ENCODE results near the gene KIF16B. TPM values are rescaled to one million over a fixed set of nuclear protein-coding genes. Genes with fewer than 3 reads are reported as not detected.

Gene KIF16B
- total RNA-seq, 1 donor from 2014 or later: 33.1 TPM

DNA sequence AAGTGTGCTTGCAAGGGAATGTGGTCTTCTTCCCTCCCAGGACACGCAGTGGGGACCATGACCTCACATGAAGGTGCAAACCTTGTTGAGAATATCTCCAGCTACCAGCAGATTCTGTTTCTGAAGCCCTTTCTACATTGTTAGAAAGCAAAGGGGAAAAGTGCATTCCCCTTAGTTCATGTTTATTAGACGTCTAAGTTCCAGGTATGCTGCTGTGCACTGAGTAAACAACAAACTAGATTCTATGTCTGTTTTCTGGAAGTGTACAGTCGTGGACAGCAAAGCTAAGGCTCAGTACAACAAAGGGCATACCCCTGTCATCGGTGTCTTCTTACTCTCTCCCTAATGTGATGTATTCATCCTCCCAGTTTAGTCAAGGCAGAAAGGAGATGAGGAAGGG, 178.5 kb downstream of the KIF16B start:
- no peak for DNase-seq

DNA sequence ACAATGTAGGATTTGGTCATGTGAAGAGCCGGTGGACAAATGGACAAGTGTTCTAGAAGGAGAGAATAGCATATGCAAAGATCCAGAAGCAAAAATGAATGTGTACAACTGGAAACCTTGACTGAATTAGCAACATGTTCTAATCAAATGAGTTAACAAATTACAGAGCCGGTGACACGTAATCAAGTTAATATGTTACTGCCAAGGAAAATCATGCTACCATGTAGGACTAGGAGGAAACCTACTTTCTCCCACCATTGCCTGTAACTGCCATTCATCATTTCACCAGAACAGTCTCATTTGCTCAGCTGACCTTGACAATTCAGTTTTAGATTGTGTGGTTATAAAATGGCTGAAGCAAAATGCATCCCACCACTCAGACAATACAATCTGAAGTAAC, 179.4 kb downstream of the KIF16B start:
- no peak for DNase-seq

DNA sequence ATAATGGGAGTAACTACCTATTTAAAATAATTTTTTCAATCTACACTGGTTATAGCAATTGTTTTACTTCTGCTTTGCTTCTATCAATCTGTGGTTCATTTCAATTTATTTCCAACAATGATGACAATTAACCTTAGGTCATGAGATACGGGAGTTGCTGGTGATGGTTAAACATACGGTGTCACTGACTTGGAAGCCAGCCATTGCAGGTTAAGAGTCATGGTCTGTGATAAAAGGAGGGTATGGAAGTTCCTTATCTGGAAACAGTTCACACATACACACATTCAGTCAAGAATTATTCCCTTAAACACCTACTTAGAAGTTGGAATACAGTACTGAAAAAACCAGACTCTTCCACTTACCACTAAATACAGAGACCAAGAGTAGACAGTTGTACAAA, 180.0 kb downstream of the KIF16B start:
- no peak for DNase-seq

DNA sequence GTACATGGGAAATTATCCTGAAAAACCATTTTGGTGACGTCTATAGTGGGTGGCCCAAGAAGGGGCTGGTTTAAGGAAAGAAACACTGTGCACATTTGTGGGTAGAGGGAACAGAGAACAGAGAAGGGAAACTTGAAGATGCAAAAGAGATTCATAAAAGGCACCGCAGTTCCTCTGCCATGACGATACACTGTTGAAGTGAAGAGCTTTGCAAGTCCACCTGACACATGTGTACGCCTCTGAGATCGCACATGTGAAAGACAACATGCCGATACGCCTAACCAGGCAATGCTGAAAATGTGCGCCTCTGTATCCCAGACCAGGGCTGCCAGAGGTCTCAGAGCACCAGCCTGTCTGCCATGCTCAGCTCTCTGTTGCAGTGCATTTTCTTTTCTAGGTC, 180.9 kb downstream of the KIF16B start:
- no peak for DNase-seq

DNA sequence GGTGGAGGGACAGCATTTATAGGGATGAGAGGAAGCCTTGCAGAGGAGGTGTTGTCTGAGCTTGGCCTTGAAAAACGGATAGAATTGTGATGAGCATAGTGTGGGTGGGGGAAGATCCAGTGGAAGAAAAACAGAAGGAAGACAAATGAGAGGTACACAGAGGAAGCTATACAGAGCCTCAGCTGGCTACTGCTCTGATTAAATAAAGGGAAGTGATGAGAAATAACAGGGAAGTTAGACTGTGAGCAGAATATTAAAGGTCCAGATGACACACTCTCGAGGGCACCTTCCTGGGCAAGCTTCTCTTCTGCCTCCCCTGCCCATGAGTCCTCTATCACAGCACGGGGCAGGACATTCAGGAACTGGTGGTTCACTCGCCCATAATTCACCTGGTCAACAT, 182.3 kb downstream of the KIF16B start:
- DNase-seq: no peak

DNA sequence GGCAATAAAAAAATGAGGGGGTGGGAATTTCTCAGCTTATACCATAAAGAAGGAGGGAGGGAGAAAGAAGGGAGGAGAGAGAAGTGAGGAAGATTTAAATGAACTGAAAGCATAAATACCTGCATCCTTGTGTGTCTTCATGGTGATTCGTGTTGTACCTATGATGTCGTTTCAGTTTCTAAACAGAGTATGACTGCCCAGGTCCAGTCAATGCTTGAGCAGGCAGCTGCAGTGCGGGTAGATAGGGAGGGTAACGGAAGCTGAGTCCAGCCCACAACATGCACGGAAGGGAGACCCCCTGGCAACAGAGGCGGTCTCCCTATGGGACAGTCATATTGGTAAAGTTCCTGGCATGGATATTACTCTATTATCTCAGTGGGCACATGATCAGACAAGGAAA, 184.5 kb downstream of the KIF16B start:
- no peak for DNase-seq

DNA sequence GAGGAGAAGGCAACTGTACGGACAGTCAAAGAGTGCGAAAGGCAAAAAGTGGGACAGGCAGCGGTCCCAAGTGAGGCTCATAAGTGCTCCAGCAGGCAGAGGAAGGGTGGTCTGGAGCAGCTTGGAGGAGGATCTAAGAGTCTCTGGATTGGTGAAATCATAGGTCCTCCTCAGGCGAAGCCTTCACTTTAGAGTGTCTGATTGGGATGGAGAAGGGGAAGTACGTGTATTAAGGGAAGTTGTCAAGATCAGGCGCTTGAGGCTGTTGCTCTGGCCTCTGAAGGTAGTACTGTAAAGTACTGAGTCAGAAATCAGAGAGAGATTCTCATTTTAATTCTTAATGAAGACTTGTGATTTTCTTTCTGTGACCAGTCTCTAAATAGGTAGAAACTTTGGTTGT, 185.6 kb downstream of the KIF16B start:
- DNase-seq: no peak

DNA sequence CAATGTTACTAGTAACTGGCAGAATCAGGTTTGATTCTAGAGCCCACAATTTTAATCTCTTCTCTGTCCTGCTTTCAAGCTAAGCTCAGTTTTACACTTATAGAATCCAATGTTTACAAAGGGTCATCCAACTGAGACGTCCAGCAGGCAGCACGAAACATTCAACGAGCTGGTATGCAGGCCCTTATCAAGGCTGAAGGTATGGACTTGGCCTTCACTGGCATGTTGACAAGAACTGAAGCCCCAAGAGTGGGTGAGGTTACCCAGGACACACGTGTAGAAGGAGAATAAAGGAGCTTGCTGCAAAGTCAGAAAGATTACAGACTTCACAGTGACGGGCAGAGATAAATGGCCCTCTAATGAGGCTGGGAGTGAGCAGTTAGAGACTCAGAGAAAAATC, 187.4 kb downstream of the KIF16B start:
- no peak for DNase-seq

DNA sequence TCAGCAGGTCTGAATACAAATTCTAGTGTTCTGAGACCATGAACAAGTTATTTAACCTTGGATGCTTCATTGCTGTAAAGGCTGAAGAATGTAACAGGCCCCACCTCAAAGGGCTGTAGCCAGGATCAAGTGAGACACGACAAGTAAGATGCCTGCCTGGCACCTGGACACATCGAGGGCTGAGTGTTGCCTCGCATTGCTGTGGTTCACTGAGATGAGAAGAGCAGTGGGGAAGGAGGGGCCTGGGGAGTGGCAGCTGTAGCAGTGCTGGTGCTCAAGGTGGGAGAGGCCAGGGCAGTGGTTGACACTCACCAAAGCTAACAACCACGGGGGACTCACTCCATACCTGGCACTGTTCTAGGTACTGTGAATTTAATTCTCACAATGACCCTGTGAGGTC, 187.8 kb downstream of the KIF16B start:
- no peak for DNase-seq

DNA sequence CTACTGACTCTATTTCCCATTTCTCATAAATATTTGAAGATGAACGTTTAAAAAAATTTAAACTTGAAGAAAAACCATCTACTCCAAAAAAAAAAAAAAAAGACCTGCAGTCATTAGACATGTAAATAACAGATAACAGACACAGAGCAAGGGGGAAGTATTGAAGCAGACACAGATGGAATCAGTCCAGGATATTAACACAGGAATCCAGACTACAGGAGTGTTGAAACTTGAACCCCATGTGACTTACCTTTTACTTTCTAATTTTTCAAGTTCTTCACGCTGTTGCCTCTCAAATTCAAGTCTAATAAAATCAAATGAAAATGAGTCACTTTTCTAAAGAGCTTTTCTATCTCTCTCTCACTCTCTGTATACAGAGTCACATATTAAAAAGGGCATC, 191.8 kb downstream of the KIF16B start:
- no peak for DNase-seq

DNA sequence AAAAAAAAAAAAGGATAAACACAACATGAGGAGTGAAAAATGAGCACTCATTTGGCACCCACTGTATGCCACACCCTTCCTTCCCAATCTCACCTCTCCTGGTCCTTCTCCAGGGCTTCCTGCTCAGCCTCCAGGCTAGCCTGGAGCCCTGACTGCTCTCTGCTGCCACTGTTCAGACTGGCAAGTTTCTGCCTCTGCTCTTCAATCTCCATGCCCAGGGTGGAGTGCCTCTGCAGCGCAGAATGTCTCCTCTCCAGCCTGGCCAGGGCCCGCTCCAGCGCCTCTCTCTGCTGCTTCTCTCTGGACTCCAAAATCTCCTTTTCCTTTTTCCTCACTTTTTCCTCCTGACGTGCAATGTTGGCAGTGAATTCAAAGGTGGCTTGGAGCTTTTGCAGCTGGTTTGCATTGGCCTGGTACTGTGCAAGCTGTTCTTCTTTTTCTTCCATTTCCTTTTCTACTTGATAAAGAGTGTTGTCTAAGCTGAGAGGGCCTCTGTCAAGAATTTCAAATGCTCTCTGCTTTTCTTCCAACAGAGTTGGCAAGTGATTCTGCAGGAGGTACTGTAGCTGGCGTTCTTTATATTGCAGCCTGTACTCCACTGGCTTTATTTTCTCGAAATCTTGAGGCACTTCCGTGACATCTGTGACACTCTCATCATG, 194.4 kb downstream of the KIF16B start:
- no peak for DNase-seq

DNA sequence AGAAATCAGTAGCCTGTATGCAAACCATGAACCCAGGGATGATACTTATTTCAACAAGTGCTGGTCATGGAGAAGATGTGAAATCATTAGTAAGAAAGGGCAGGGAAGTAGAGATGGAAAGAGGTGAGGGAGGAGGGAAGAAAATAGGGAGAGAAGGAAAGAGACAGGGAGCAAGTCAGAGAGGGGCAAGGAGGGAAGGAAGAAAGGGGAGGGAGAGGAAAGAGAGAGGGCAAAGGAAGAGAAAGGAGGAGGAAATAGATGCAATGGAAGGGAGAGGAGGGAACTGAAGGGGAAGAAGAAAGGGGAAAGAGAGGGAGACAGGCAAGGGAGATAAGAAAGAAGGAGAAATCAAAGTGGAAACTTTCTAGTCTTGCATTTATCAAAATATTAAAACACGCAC, 195.1 kb downstream of the KIF16B start:
- DNase-seq: no peak

DNA sequence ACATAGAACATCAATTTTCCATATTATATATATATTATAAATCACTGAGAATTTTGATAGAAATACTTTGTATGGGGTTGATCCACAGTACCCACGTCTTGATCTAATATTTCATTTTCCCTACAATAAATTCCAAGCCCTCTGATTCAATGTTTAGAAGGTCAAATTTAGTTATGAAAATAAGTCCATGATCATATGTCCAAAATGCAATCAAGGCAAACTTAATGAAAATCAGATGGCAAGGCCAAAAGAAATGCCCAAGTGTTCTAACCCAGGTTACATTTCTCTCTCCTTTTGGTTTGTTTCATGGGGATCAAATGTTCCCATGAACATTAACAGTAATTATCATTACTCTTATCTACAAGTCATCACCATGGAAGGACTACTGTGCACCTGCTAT, 203.8 kb downstream of the KIF16B start:
- no peak for DNase-seq

DNA sequence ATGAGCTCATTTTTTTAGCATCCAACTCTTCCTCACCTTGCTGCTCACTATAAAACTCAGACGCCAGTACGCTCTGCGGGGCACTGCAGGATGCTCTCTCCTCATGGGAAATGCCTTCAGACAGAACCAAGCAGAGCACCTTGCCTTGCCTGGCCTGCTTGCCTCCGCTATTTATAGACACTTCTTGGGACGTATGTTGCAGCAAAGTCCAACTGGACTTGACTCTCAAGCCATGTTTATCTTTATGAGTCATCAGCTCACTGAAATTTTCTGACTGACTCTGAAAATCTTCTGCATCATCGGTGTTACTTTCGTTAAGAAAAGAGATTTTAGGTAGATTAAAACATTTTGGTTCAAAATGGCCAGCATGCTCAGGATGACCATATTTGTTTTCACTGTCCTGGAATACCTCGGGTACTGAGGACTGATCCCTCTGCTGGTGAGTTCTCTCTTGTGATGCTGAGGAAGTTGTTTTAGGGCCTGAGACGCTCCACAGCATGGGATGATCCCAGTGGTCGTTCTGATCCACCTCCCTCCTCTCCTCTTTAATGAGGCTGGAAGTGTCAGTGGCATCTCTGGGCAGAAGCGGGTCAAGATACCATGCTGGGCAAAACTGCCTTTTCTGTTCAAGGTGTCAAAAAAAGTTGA, 204.5 kb downstream of the KIF16B start:
- no peak for DNase-seq

DNA sequence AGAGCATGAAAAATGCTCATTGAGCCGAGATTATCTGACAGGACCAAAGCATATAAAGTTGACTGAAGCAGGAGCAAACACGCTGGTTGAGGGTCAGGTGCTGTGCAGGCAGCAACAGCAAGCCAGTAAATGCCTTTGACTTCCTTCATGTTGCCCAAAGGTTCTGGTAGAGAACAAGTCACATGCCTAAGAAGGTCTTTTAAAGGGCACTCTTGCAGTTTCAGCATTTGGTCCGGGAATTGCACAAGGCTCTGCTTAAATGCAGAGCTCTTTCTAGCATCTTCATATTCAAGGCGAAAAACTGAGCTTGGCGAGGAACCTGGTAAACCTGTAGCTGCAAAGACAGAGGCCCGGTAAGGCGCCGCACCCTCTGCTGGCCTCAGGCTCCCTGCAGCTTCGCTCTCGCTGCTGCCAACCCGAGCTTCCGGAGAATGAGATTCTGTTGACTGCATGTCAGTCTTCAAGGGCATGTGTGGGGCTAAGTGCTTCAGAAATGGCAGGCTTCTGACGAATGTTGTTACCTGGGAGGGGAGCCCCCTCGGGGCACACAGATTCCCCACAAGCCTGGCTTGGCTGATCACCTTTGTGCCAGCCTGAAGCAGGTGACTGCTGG, 205.2 kb downstream of the KIF16B start:
- no peak for DNase-seq

DNA sequence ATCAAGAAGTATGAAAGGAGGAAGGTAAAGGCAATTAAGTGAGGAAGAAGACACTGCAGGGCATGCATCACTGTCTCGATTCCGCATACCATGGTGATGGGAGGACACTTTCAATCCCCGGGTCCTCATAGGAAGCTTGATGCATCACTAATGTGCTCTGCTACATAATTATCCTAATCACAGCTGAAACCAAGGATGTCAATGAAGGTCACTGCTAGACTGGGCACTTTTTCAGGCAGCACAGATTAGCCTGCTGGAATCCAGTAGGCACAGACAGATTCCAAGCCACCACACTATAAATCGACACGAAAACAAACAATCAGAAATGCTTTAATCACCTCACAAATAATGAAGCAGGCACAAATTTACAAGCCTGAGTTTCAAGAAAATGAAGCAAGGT, 206.7 kb downstream of the KIF16B start:
- no peak for DNase-seq

DNA sequence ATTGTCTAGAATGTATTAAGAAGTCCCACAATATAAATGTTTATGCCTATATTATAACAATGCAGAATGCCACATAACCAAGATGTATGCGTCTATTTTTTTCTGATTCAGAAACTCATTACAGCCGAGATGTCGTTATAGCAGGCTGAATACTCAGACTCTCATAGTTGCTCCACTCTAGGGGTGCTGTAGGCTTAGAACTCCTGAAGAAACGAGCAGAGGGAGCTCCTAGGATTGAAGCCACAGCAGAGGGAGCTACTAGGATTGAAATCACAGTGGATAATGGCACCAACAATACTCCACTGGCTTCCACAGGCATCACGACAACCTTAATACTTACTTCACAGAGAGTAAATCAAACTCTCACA, 208.9 kb downstream of the KIF16B start:
- DNase-seq: no peak

DNA sequence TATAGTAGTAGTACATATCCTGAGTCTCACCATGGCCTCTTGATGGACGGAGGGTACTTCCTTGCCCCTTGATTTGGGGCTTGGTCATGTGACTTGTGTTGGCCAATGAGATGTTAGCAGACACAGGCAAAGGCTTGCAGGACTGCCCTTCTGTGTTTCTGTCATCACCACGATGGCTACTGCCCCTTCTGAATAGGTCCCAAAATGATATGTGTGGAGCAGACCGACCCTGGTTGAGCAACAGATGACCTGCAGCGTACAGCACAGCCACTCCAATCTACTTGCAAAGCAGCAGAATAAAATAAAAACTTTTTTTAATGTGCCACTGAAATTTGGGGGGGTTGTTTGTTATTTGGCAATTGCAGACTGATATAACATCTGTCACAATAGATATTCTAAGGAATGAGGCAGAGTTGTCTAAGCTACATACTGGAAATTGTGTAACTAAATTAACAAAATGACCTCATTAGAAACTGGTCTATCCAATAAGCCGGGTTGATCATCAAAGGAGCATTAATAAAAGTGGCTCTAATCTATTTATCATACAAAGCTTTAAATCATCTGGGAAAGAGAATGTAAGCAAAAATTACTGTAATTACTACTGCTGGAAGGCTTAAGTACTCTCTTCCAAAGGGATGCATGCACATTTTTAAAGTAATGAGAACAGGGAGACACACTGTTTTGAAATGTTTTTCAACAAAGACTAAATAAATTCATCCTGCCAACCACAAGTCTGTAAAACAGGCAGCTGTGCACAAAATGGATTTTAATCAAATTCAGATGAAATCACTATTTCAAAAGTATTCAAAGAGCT, 209.5 kb downstream of the KIF16B start:
- DNase-seq: peak; percentile 44

DNA sequence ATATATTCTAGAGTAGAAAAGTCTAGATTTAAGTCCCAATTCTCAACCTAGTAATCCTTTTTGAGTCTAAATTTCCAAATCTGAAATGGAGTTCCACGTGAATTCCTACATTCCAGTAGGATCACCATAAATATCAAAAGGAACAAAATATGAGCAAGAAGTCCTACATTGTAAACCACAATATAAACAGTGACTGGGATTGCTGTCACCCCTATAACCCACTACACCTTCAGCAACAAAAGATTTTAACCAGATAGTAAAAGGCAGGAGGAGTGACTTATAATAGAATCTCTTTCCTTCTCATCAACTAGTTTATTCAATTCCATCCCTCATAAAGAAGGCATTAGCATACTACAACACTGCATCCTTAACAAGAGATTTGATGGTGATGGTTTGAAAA, 210.6 kb downstream of the KIF16B start:
- no peak for DNase-seq

DNA sequence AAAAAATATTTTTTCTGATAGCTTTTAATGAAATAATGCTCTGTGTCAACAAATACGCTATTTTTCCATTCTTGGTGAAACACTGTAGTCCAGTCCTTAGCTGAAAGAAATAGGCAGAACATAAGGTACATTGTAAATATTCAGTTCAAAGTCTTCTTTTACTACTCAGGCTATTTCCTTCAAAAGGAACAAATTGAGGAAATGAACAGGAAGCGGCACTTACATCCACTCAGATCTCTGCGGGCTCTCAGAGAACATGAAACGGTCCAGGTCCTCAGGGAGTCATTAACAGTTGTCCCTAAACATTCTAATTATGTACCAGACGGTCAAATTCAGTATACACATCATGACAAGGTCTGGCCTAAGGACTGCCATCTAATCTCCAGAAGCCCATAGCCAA, 212.6 kb downstream of the KIF16B start:
- no peak for DNase-seq

DNA sequence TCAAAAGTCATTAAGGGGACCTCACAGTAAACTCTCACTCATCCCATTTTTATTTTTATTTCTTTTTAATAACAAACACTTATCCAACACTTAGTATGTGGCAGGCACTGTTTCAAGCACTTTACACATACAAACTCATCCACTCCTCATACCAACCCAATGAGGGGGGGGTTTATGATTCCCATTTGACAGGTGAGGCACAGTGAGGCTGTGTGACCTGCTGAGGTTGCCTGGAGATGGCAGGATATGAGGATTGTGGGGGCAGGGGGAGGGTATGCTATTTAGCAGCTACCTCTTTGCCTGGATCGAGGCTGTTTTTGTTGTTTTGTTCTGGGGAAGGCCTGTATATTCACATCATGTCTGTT, 219.8 kb downstream of the KIF16B start:
- DNase-seq: no peak

DNA sequence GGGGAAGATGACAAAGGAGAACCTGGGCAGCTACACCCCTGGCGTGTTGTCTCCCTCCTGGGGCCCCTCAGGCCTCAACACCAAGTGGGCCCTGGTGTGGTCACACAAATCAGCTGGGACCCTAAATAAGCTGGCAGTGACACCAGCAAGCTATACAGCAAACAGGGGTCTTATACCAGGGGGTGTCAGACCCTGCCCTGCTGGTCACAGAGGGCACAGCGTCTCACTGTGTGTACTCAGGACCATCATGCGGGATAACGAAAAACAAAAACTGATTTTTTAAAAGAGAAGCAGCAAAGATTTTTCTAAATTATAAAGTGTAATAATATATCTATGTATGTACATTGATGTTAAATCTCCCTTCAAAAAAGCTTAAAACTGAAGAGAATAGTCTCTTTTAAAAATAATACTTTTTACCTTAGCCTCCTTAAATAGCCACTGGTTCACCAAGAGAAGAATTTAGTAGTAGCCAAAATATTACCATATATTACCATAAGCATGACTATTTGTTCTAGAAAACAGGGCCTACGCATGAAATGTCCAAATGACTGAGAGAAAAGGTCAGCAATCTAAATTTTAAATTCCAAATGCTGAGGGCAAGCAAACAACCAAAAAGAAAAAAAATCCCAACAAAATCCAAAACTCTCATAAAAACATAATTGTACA, 220.4 kb downstream of the KIF16B start:
- no peak for DNase-seq

DNA sequence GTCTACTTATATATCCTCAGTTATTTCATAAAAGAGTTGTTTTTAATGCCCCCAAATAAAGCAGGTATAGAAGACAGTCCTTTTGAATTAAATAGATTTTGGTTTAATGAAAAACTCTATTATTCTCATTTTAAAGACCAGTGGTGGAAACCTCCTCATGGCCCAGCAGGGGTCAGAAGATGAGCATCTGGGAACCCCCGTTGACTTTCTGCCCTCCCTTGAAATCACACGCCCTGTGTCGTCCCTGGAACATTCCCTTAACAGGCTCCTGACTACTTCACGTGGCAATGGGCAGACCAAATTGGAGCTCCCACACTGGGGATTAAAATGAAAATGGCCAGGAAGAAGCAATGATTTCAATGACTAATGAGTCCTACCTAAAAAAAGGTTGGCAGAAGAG, 220.9 kb downstream of the KIF16B start:
- no peak for DNase-seq
